ENCODE results near the gene MDC1.

DNA sequence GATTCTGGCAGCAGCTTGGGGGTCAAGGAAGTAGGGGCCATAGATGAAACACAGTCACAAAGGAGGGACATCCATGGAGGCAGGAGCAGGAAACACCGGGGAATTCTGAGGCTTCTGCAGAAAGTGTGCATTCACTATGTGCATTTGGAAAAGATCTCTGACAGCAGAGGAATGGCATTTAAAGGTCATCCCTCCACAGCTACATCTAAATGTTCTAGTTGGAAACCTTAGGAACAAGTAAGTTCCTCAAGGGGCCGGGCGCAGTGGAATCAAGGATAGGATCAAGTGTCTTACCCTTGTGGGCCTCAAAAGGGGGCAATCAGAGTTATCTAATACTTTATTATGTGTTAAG lies 61.4 kb downstream of the MDC1 start:
- TF ChIP-seq, protein P1, sequence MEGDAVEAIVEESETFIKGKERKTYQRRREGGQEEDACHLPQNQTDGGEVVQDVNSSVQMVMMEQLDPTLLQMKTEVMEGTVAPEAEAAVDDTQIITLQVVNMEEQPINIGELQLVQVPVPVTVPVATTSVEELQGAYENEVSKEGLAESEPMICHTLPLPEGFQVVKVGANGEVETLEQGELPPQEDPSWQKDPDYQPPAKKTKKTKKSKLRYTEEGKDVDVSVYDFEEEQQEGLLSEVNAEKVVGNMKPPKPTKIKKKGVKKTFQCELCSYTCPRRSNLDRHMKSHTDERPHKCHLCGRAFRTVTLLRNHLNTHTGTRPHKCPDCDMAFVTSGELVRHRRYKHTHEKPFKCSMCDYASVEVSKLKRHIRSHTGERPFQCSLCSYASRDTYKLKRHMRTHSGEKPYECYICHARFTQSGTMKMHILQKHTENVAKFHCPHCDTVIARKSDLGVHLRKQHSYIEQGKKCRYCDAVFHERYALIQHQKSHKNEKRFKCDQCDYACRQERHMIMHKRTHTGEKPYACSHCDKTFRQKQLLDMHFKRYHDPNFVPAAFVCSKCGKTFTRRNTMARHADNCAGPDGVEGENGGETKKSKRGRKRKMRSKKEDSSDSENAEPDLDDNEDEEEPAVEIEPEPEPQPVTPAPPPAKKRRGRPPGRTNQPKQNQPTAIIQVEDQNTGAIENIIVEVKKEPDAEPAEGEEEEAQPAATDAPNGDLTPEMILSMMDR (IDR thresholded peaks at IDR 0.05; ENCODE audit: low read depth, low read length): no peak
- TF ChIP-seq EZH2phosphoT487 (IDR thresholded peaks at IDR 0.05; ENCODE audit: low read depth): no peak

All from OCI-LY3 (cell line).